Adrenal gland (tissue), 12 donors: ENCODE results near the gene KCNK5. TPM values are rescaled to one million over a fixed set of nuclear protein-coding genes. Genes with fewer than 3 reads are reported as not detected.

Experiments
- DNase-seq, 7 donors: peaks; one replicate each; pipeline ENCODE4 v3.0.0-alpha.2; 2019 to 2020
- H3K27ac ChIP-seq, 5 donors: fragments of 200-600 bp; sonication (generic) in 4 of 5; 1 replicate in 3 of 5; 2 replicates in 2 of 5; pipeline versions ENCODE4 v1.5.1 to v1.8.0; 2016 to 2020; ENCODE audit warnings: mild to moderate bottlenecking in 1 of 5
- H3K27me3 ChIP-seq: fragments of 200-600 bp; 2 replicates; pipeline ENCODE4 v1.8.0; 2021
- H3K36me3 ChIP-seq, 2 donors: fragments of 200-600 bp; replicated peaks in 1 of 2; 1 replicate in 1 of 2; 2 replicates in 1 of 2; pipeline versions ENCODE4 v1.5.1 to v1.8.0; 2018 to 2022
- H3K4me1 ChIP-seq, 2 donors: fragments of 200-600 bp; replicated peaks in 1 of 2; 1 replicate in 1 of 2; 2 replicates in 1 of 2; pipeline versions ENCODE4 v1.5.1 to v1.8.0; 2018 to 2021
- H3K4me3 ChIP-seq, 4 donors: fragments of 200-600 bp; sonication (generic) in 3 of 4; one replicate each; pipeline ENCODE4 v1.5.1; 2016 to 2018
- H3K9me3 ChIP-seq, 3 donors: fragments of 200-600 bp; sonication (generic) in 1 of 3; replicated peaks in 1 of 3; 1 replicate in 2 of 3; 2 replicates in 1 of 3; pipeline versions ENCODE4 v1.5.1 to v1.8.0; 2016 to 2021
- CTCF ChIP-seq, 6 experiments: fragments of 450-650 bp in 4 of 6; fragments of 200-600 bp in 2 of 6; sonication (generic) in 1 of 6; IDR thresholded peaks; 1 replicate in 5 of 6; 2 replicates in 1 of 6; pipeline versions ENCODE4 v1.5.1 to v1.8.0; 2016 to 2021; ENCODE audit warnings: antibody characterized with exemption in 6 of 6, mild to moderate bottlenecking in 2 of 6, moderate library complexity in 1 of 6
- POLR2A ChIP-seq, 2 donors: fragments of 450-650 bp; IDR thresholded peaks; one replicate each; pipeline ENCODE4 v1.6.1; 2017; ENCODE audit warnings: antibody characterized with exemption in 2 of 2, mild to moderate bottlenecking in 2 of 2, moderate library complexity in 1 of 2
- WGBS, 4 donors: extraction: QIAGEN DNeasy Blood & Tissue Kit in 2 of 4; methylation state at CpG; one replicate each; pipeline versions ENCODE4 v1.1.5 to v1.1.7; 2013 to 2017; 5-methylcytosine and 5-hydroxymethylcytosine counted together
- intact Hi-C, 2 donors: fragments of 100-400 bp; cut with DNase I; formaldehyde crosslinking; loops; one replicate each; pipeline versions ENCODE4 v1.14.1 to v1.15.0; 2022 to 2023
- polyA plus RNA-seq, 3 donors: library from polyadenylated mRNA; stranded (reverse); fragments of 200-250 nt in 2 of 3; fragments of 350-450 nt in 1 of 3; fragmentation: Illumina TruSeq in 1 of 3; extraction: RNeasy Lipid Tissue Mini Kit (QIAGEN cat#74804) in 1 of 3; gene quantifications; one replicate each; pipeline ENCODE4 v1.2.3, GENCODE V29; 2013 to 2014
- total RNA-seq, 9 donors: library from RNA; depleted of rRNA in 4 of 9; stranded (reverse); fragments of >200 nt in 4 of 9; fragments of 120-200 nt in 1 of 9; fragmentation: NEBNext Ultra II Directional in 1 of 9; extraction: Animal tissue kit (Norgen Biotek cat#: 25700) in 1 of 9; gene quantifications; one replicate each; pipeline versions ENCODE4 v1.1.0 to v1.2.4, GENCODE V29; 2013 to 2023
- donor health status: healthy with polysubstance abuse.
- donor health status: Bipolar disorder and iron deficiency.
- donor health status: DM: yes; HTN: yes; CAD: no.
- donor health status: DM: no; HTN: no; CAD: no.
- donor health status: DM: no; HTN: no; CAD: no.
- donor health status: DM: yes; HTN: yes; CAD: no.

KCNK5 gene
- total and polyA plus RNA-seq, 12 donors = 0.26 to 57.1 (median 1.0) TPM

DNA sequence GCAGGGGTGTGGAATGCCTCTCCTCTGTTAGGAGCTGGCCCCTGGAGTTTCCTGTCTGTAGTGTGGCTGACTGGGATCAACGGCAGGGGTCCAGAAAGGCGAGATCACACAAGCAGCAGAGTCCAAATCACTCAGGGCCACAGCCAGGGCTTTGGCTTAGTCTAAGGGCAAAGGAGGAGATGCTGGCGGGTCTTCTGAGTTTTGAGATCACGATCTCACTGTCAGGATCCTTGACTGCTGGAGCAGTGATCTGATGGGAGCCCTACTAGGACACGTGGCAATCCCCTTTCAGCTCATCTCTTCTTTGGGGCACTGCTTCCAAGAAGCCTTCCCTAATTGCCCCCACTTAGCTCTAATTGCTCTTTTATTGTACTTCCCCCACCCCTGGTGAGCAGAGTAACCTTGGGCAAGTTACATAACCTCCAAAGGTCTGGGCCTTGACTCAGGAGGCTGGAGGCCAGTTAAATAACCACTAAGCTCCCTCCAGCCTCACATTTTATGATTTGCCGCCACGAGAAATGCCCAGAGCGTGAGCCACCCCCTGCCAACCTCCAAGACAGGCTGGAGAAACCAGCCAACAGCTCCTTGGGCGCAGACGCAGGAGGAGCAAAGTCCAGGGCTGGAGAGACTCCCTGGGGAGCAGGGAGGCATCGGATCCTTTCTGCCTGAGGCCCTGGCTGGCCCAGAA is 12.0 kb downstream of the KCNK5 start:
- no peaks in the 10 kb centered on the region for H3K27me3 ChIP-seq
- no peaks in the 10 kb centered on the region for H3K9me3 ChIP-seq
- H3K36me3 ChIP-seq = no peaks in the 10 kb centered on the region
- WGBS, 4 donors = 61 to 63% (median 61%) methylated on average over 11 of the region's 11 CpGs
- H3K4me3 ChIP-seq = no peak overlapping the region
- intact Hi-C loops = no loop called here
- H3K4me1 ChIP-seq = peaks cover 0 to 6% of the 10 kb centered on the region in 2 donors
- H3K27ac ChIP-seq = peak overlapping the region in 1 of 5 donors; percentile 10
- DNase-seq = peak in 1 of 7 donors; percentile 33
- TF ChIP-seq POLR2A (IDR thresholded peaks at IDR 0.05) (no peak), CTCF (IDR thresholded peaks at IDR 0.05) (no peak)

DNA sequence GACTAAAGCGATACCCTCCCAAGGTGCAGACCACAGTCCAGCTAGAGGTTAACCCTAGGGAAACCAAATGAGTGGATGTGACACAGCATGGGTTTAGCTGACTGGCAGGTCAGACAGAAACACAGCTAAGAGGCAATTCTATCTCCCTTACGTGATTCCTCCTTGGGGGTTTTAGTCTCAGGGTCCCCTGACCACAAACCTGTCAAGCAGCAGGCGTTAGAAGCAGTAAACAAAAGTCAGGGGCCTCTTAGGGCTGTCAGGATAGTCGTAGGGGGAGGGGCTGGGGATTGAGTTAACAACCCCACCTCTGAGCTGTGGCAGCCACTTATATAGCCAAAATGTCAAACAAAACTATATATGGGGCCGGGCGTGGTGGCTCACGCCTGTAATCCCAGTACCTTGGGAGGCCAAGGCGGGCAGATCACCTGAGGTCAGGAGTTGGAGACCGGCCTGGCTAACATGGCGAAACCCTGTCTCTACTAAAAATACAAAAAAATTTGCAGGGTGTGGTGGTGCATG is 13.6 kb downstream of the KCNK5 start:
- intact Hi-C loops = no loop called here
- H3K27me3 ChIP-seq = no peaks in the 10 kb centered on the region
- H3K9me3 ChIP-seq = no peaks in the 10 kb centered on the region
- DNase-seq = no peak
- H3K27ac ChIP-seq = no peak overlapping the region
- WGBS, 4 donors = 87 to 89% (median 88%) methylated on average over 10 of the region's 10 CpGs
- H3K4me3 ChIP-seq = no peak overlapping the region
- no peaks in the 10 kb centered on the region for H3K36me3 ChIP-seq
- TF ChIP-seq CTCF (IDR thresholded peaks at IDR 0.05) (no peak), POLR2A (IDR thresholded peaks at IDR 0.05) (no peak)
- peaks cover 0 to 6% of the 10 kb centered on the region in 2 donors for H3K4me1 ChIP-seq

- no peak overlapping the region for H3K27ac ChIP-seq
- H3K4me3 ChIP-seq = no peak overlapping the region
- 63 to 79% (median 65%) methylated on average over 6 to 10 of the region's 10 CpGs for WGBS, 4 donors
- TF ChIP-seq POLR2A (IDR thresholded peaks at IDR 0.05) (no peak), CTCF (IDR thresholded peaks at IDR 0.05) (no peak)
- H3K27me3 ChIP-seq = no peaks in the 10 kb centered on the region
- H3K36me3 ChIP-seq = no peaks in the 10 kb centered on the region
- H3K9me3 ChIP-seq = no peaks in the 10 kb centered on the region
- no peak for DNase-seq
- intact Hi-C loops = no loop called here
- peaks cover 0 to 6% of the 10 kb centered on the region in 2 donors for H3K4me1 ChIP-seq
Measured at GRCh38 chr6:39214846-39215639, 14.2 kb downstream of the KCNK5 start.

GRCh38 chr6:39214120-39214813 is 15.0 kb downstream of the KCNK5 start:
- Histone ChIP-seq H3K4me1 (peaks cover 0 to 6% of the 10 kb centered on the region in 2 donors), H3K27me3 (no peaks in the 10 kb centered on the region), H3K4me3 (no peak overlapping the region), H3K9me3 (no peaks in the 10 kb centered on the region), H3K27ac (no peak overlapping the region), H3K36me3 (no peaks in the 10 kb centered on the region)
- DNase-seq = no peak
- intact Hi-C loops = no loop called here
- TF ChIP-seq POLR2A (IDR thresholded peaks at IDR 0.05) = no peak
- TF ChIP-seq CTCF (IDR thresholded peaks at IDR 0.05) = no peak
- 72 to 90% (median 82%) methylated on average over 7 to 8 of the region's 8 CpGs for WGBS, 4 donors
